Hematopoietic multipotent progenitor cell treated with erythropoietin and hydrocortisone succinate and interleukin-3 and kit ligand, for 8 days (in vitro differentiated cells): ENCODE results near the gene TMEM97.
"Not testable (repeated sequence)": the region's sequence is repeated elsewhere in the genome, so short reads cannot be mapped to it uniquely, and the experiment has no call there.

Source experiments
- DNase-seq: peaks from one replicate; pipeline ENCODE4 v3.0.0-alpha.2; 2015

Gene TMEM97

DNA sequence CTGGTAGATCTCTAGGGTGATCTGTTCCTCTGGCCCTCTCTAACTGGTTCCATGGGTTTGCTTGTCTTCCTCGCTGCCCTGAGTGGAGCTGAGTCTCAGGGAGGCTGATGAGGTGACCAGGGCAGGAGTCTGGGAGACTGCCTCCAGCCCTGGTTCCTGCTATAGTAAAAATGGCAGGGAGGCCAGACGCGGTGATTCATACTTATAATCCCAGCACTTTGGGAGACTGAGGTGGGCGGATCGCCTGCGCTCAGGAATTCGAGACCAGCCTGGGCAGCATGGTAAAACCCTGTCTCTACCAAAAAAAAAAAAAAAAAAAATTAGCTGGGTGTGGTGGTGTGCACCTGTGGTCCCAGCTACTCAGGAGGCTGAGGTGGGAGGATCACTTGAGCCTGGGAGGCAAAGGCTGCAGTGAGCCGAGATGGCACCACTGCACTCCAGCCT, 19.8 kb downstream of the TMEM97 start:
- DNase-seq: not testable (repeated sequence)

DNA sequence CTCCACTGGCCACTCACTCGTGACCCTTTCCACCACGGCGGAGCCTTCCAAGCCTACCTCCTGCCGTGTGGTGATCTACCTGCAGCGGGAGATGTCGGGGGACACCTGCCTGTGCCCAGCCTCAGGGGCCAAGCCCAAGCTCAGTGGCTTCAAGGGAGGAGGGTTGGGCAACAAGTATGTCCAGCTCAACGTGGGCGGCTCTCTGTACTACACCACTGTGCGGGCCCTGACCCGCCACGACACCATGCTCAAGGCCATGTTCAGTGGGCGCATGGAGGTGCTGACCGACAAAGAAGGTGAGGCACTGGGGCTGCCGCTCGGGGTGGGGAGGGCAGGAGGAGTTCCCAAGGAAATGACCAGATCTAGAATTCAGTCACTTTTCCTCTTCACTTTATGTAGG, 20.4 kb downstream of the TMEM97 start:
- no peak for DNase-seq

DNA sequence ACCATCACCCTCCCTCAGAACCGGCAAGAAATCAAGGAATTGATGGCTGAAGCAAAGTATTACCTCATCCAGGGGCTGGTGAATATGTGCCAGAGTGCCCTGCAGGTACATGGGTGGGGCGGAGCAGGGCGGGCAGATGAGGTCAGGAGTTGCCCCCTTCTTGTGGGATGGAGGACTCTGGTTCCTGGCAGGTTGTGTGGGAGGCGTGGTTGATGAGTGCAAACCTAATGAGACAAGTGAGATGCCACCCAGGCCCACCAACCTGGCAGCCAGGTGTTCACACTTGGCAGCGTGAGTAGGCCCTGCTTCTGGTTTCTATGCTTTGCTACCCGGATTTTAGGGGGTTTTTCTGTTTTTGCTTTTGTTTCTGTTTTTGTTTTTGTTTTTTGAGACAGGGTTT, 21.4 kb downstream of the TMEM97 start:
- no peak for DNase-seq

DNA sequence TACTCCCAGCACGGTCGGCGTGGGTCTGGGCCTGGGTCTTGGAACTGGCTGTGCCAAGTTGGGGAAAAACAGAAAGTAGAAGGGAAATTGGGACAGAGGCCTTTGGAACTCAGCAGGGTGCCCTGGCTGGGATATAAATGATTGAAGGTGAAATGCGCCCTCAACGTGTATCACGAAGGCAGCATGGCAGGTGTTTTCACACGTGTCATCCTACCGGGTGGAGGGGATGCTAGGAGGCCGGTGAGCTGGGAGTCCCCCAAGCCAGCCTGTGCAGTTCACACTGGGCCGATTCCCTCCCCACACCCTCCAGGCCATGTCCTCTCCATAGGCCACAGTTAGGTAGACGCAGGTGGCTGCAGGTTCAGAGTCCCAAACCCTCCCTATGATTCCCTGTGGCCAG, 22.5 kb downstream of the TMEM97 start:
- no peak for DNase-seq

DNA sequence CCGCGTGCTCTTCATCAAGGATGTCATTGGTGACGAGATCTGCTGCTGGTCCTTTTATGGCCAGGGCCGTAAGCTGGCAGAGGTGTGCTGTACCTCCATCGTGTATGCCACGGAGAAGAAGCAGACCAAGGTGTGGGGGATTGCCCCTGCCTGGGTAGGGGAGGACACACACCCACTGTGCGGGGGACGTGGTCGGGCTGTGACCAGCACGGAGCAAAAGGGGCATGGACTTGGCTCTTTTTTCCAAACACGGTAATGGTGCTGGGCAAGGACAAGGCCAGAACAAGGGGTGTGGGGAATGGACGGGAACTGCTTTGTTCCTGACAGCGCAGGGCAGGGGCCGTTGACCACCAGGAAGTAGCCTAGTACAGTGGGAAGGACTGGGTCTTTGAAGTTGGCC, 23.3 kb downstream of the TMEM97 start:
- DNase-seq: no peak

DNA sequence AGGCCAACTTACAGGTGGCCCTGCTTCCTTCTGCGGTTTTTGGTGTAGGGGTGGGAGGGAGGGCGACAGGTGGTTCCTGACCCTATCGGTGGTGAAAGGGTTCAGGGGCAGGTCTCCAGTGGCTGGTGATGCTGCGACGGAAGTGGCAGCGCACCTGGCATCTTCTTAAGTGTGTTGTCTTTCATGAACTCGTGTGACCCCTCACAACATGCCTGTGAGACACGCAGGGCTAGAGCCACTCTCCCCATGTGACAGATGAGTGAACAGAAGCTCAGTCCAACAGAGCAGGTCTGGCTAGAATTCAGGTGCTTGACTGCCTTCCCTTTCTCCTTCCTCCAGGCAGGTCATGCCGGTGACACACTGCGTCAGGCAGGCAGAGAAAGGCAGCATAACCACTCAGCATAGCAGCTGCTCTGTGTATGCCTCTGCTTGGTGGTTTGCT, 24.5 kb downstream of the TMEM97 start:
- no peak for DNase-seq

DNA sequence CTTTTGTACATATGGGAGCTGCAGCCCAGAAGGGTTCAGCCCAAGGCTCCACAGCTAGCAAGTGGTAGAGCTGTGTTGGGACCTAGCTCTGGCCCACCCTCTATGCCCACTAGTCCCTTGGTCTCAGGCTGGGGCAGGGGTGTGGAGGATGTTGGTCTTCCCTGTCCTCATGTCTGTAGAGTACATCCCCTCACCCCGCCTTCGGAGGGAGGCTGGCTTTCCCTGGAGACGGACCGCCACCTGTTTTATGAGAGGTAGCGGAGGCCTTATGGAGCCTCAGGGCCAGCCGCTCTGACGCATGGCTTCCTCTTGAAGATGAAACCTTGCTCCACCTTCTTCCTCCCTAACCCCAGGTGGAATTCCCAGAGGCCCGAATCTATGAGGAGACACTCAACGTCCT, 25.0 kb downstream of the TMEM97 start:
- DNase-seq: no peak

DNA sequence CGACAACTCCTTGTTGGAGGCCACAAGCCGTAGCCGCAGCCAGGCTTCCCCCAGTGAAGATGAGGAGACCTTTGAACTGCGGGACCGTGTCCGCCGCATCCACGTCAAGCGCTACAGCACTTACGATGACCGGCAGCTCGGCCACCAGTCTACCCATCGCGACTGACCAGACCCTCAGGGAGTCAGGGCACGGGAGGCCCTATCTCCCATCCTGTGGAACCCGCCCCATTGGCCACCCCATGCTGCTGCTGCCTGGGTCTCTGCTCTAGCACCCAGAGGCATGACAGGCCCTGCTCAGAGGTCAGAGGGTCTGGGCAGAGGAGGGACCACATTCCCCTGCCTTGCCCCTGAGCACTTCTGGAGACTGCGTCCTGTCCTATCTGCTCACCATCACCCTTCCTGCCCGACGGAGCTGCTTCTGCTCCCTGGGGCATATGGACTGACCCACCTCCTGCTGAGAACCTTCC, 25.5 kb downstream of the TMEM97 start:
- no peak for DNase-seq

DNA sequence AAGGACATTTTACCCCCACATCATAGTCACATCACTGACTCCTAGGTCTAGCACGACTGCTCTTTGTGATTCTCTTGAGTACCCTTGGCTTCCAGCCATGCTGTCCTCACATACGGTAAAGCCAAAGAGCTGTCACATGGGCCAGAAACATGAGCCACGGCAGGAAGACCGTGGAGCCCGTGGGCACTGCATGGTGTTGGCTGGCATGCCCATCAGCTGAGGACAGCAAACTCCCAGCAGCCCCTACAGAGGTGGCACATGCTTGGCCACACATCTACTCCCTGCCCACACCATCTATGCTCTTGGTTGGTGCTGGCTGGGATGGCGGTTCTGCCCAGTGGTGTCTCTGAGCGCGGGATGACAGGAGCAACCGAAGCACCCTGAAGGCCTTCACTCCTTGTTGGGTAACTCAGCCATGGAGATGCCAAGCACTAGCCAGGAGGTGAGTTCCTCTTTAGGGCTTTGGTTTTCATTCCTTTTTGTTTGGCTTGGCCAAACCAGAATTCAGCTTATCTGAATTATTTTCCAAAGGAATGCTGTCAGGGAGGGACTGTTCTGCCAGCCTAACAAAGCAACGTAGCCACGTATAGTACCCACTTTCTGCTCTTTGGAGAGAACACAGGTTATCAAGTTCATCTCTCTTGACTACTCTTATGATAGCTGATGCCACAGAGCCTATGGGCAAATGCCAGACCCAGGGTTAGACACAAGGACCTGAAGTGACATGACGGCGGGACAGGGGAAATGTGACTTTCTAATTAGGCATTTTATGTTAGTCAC, 26.6 kb downstream of the TMEM97 start:
- no peak for DNase-seq

DNA sequence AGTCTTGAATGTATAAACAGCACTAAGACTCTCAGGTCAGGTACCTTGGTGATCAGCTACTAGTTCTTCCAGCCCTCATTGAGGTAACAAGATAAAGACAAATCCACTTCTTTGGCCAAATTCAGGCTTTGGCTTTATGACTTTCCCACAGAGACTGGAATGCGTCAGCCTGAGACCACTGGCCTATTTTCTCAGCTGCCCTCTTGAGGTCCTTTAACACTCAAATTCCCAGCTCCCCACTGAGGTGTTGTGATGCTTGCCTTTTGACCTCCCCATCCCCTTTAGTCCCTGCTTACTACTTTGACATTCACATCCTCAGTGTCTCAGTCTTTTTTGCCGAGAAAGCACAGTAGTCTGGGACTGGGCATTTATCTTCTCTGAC, 27.2 kb downstream of the TMEM97 start:
- DNase-seq: no peak

DNA sequence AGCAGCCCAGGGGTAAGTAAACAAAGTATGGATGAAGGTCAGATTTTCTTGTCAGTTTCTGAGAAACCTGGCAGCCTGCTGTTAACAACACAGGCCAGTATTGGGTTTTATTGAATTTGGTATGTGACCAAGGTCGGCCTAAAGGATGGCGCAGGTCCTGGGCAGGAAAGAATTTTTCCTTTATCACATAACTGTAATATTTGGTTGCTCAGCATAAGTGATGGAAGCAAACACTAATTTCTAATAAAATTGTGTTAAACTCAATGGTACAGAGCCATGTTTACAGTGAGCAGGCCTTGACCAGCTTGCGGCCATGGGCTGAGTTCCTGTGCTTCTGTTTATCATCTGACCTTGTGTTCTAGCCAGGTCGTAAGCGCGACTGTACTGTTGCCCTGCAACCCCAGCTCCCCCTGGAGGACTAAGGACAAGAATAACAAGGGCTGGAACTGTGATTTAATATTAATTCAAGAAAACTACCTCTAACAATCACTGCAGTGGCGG, 27.8 kb downstream of the TMEM97 start:
- no peak for DNase-seq

DNA sequence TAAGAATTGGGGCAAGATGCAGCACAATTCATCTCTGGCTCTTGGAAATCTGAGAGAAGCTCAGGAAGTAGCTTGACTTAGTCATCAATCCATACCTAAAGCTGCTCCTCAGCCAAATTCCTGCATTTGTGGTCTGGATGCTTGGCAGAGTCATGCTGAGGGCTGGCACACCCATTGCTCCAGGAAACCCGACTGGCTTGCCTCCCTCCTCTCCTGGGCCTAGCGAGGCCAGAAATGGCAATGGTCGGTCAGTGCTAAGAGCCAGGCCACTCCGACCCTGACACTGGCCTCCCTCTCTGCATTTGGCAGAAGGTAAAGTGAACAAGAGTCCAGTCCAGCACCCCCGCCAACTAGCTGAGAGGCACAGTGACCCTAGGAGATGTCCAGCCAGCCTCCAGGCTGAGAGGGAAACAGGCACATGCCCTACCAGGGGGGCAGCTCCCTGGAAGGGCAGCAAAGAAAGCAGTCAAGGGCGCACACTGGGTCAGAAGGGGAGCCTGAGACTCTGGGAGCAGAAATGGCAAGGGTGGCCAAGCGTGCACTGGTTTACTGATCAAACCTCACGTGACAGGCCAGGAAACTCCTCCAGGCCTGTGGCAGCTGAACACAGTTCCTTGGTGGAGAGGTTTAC, 28.4 kb downstream of the TMEM97 start:
- DNase-seq: no peak

DNA sequence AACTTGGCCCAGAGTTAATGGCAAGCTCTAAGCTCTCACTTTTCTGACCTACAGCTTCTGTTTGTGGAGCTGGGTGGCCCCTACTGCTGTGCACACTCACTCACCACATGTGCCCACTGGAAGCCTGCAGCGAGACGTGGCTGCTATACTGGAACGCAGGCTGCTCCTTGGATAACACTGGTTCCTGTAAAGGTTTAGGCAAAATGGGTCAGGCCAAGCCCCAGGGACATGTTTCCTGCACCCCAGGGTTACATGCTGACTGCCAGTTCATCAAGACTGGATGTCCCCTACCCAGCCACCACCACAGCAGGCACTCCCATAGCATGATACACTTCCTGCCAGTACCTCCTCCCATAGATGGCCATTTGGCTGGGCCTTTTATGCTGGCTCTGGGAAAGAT, 30.0 kb downstream of the TMEM97 start:
- DNase-seq: no peak

DNA sequence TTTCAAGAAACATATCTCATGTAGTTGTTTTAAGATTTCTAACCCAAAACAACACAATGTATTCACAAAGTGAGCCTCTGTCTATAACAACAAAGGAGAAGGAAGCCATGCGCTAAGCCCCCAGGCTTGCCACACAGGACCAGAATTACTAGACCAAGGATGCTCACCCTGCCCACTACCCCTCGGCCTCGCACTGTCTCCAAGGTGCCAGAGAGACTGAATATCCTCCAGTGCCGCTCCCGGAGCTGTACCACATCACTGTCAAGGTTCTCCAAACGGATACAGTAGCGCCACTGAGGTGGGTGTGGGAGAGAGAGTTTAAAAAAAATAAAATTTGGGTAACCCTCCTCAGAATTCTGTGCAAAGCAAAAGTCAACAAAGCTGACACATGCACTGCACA, 31.3 kb downstream of the TMEM97 start:
- no peak for DNase-seq

DNA sequence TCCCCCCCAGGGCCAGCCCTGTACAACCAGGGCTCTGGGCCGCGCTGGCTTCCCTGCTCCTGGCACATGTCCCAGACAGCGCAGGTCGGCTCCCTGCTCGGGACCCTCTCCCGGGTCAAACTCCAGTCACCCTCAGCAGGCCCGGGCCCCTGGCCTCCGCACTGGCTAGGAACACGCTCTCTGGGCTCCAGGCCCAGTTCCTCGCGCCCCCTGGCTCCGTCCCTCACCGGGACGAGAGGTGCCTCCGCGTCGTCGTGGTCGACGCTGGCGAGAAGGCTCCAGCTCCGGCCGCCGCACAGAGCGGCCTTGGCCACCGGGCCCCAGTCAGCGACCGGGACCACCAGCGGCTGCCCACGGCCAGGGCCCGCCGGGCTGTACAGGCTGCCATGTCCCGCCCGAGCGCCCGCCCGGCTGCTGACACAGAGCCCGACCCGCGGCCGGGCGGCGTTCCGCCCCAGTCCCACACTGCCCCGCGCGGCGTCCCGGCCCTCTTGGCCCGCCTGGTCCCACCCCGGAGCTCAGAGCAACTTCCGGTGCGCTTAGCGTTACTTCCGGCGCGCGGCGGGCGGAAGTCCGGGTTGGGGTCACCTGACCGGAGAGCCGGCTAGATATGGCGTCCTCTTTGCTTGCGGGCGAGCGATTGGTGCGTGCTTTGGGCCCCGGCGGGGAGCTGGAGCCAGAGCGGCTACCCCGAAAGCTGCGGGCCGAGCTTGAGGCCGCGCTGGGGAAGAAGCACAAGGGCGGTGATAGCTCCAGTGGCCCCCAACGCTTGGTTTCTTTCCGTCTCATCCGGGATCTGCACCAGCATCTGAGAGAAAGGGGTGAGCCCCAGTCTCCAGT, 38.3 kb downstream of the TMEM97 start, which contains the start of gene POLDIP2:
POLDIP2 (minus strand) TSS at position 467 of the 840 bp plus-strand sequence; CDS start at position 388, 79 bp downstream.
- DNase-seq: peak; percentile 94

DNA sequence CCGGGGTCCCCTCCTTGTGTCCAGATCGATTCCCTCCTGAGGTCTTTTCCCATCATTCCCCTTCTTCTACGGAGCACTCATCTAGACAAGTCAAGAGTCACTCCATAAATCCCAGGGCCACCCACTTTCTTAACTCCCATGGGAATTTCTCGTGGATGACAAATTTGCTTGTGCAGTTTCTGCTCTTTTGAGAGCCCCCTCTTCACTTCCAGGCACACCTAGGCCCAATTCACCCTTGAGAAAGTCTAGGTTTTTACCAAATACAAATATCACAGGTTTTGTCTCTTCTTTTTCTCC, 38.8 kb downstream of the TMEM97 start:
- no peak for DNase-seq

DNA sequence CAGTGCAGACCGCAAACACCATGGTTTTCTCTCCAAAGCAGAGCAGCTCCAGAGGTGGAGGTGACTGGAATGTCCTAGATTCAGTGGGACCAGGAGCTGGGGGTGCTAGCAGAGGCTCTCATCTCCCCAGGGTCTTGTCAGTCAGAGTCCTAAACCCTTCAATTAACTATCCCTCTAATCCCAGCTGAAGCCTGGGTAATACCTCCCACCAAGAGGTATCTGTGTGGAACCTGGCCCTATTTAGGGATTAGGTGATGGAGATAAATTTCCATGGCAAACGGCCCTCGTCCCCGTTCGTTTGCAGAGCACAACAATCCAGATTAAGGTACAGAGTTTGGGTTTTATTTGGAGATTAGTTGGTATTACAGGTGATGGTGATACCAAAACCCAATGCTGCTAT, 44.2 kb downstream of the TMEM97 start:
- no peak for DNase-seq

DNA sequence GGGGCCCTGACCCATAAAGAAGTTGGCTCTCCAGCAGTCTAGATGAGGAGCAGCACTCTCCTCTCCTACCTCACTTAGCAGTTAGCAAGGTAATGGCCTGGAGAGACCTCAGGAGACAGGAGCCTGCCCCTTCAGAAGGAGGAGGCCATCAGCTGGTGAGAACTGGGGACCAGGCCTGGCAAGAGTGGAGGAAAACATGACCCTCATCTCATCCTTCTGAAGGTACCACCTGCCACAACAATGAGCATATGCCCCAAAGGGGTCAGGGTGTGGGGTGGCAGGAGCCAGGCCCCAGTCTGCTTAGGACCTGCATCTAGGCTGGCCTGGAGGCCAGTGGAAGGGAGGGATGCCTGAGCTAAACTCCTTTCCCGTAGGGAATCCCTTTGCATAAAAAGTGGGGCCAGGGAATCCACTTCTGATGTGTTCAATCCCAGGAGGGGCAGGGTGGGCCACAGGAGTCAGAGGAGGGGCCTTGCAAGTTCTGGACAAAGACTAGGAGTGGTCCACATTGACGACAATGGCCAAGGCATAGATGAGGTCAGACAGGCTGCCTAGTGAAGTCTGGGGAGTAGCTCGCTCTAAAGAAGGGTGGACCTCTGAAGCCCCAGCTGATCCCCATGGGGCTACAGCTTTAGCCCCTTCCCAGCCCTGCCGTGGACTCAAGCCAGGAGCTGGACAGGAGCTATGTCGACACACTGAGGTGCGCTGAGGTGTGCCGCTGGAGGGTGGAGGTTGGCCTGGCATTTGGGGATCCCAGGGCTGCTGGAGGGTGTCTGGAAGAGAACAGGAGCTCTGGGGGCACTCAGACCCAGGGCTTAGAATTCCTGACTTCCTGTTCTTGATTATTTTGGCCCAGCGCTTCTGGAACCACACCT, 45.0 kb downstream of the TMEM97 start:
- no peak for DNase-seq

DNA sequence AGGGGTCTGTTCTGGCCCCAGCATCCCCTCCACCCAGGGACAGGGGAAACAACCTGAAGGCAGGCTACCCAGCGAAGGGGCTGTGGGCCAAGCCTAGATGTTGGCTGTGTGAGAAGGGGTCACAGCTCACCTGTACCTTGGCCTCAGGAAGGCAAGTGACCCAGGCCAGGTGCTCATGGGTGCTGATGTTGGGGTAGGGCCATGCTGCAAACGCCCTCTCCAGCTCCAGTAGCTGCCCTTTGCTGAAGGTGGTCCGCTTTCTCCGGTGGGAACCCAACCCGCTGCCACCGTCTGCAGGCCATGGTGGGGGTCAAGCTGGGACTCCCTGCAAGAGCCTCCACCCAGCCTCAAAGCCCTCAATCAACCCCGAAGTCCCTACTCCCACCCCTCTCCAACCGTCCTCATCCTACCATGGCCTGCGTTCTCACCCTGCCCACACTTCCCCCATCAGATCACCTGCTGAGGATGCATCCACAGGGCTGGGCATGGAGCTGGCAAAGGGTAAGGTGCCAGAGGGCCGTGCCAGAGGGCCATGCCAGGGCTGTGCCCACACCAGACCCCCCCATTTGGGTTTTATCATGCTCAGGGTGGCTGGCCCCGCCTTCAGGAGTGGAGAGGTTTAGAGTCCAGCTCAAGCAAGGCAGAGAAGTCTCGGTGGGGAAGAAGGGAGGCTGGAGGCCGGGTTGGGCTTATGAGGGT, 45.8 kb downstream of the TMEM97 start, which contains the start of gene SEBOX:
SEBOX (minus strand) TSS at position 535 of the 699 bp plus-strand sequence; CDS start at position 487, 48 bp downstream.
- DNase-seq: no peak

DNA sequence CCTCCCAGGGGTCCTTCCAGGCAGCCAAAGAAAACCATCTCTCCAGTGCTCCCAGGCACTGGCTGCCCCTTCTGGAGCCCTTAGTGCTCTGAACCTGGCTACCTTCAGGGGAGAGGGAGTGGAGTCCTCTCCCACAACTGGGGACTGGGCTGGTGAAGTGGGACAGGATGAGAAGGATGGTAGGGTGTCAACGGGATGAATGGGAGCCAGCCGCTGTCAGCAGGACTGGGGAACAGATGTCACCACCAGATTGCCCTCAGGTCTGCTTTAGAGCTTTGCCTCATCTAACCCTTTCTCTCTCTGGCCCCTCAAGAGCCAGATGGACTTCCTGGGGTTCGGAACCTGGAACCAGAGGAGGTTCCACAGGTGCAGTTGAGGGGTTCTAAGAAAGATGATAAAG, 46.5 kb downstream of the TMEM97 start:
- no peak for DNase-seq

DNA sequence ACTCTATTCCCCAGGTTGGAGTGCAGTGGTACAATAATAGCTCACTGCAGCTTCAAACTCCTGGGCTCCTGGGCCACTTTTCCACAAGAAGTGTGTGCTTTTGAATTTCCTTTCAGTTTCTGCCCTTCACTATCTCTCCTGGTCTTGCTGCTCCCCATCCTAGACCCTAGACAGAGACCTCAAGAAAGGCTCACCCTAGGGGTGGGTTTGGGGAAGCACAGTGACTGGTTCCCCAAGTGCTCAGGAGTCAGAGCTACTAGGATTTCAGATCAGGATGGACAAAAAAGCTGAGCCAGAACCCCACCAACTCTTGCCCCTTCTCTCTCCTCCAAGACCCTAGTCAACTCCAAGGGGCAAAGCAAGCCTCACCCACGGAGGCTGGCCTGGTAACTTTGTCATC, 47.6 kb downstream of the TMEM97 start:
- peak; percentile 27 for DNase-seq
